Upper lobe of left lung (tissue), 4 donors: ENCODE results near the gene ENAH.

Experiments
- POLR2AphosphoS5 ChIP-seq, 2 donors: sonication (generic); formaldehyde crosslinking; IDR thresholded peaks; one replicate each; pipeline ENCODE4 v1.5.1; 2017; ENCODE audit warnings: antibody characterized with exemption in 2 of 2
- TF ChIP-seq, protein P1 (sequence below), 6 experiments: fragments of 450-650 bp in 4 of 6; fragments of 200-600 bp in 2 of 6; sonication (generic) in 2 of 6; IDR thresholded peaks; one replicate each; pipeline ENCODE4 v1.5.1; 2016 to 2019; ENCODE audit warnings: antibody characterized with exemption in 6 of 6

DNA sequence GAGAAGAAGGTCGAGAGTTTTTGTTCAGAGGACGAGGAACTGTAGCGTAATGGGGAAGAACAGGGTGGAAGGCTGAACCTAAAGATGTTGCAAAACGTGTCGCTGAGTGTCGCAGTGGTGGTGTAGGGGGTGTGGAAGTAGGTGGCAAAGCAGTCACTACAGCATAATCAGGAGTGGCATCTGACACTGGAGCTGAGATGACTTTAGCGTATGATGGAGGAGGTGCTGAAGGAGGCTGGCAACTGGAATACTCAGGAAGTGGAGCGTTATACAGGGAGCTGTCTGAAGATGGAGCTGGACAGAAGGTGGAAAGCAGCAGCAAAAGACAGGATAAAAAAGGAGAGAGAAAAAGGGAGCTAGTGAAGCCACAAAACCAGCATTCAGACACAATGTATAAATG lies 135.2 kb downstream of the ENAH start:
- TF ChIP-seq, protein P1, sequence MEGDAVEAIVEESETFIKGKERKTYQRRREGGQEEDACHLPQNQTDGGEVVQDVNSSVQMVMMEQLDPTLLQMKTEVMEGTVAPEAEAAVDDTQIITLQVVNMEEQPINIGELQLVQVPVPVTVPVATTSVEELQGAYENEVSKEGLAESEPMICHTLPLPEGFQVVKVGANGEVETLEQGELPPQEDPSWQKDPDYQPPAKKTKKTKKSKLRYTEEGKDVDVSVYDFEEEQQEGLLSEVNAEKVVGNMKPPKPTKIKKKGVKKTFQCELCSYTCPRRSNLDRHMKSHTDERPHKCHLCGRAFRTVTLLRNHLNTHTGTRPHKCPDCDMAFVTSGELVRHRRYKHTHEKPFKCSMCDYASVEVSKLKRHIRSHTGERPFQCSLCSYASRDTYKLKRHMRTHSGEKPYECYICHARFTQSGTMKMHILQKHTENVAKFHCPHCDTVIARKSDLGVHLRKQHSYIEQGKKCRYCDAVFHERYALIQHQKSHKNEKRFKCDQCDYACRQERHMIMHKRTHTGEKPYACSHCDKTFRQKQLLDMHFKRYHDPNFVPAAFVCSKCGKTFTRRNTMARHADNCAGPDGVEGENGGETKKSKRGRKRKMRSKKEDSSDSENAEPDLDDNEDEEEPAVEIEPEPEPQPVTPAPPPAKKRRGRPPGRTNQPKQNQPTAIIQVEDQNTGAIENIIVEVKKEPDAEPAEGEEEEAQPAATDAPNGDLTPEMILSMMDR (IDR thresholded peaks at IDR 0.05): no peak
- TF ChIP-seq POLR2AphosphoS5 (IDR thresholded peaks at IDR 0.05): no peak
